Mucosa of descending colon (tissue), 3 donors: ENCODE results near the gene C1RL. TPM values are rescaled to one million over a fixed set of nuclear protein-coding genes. Genes with fewer than 3 reads are reported as not detected.

Experiments used
- ATAC-seq: fragments of 200-7000 bp; cut with Tn5 transposase; one replicate; pipeline ENCODE4 v1.9.1; 2020; ENCODE audit warnings: mild to moderate bottlenecking, moderate library complexity
- DNase-seq, 3 donors: peaks; one replicate each; pipeline ENCODE4 v3.0.0-alpha.2; 2020
- H3K36me3 ChIP-seq: fragments of 200-600 bp; one replicate; pipeline ENCODE4 v1.8.0; 2021; ENCODE audit warnings: low read depth, mild to moderate bottlenecking
- H3K4me1 ChIP-seq: fragments of 200-600 bp; one replicate; pipeline ENCODE4 v1.8.0; 2021; ENCODE audit warnings: low read depth, mild to moderate bottlenecking
- H3K4me3 ChIP-seq: fragments of 200-600 bp; one replicate; pipeline ENCODE4 v1.8.0; 2021; ENCODE audit warnings: mild to moderate bottlenecking
- H3K9me3 ChIP-seq: fragments of 200-600 bp; one replicate; pipeline ENCODE4 v1.8.0; 2021; ENCODE audit warnings: mild to moderate bottlenecking
- intact Hi-C, 2 donors: fragments of 100-400 bp; cut with DNase I in 1 of 2; cut with micrococcal nuclease in 1 of 2; formaldehyde crosslinking; loops; one replicate each; pipeline versions ENCODE4 v1.11.0 to v1.11.1; 2022; cut with DNase I, micrococcal nuclease
- total RNA-seq, 3 donors: library from RNA; stranded (reverse); fragmentation: NEBNext Ultra II Directional in 2 of 3; extraction: Animal tissue kit (Norgen Biotek cat#: 25700) in 2 of 3; gene quantifications; one replicate each; pipeline versions ENCODE4 v1.2.1 to v1.2.4, GENCODE V29; 2021 to 2023
- TF ChIP-seq, protein P1 (sequence below): fragments of 200-600 bp; IDR thresholded peaks from one replicate; pipeline ENCODE4 v1.8.0; 2022; ENCODE audit warnings: antibody characterized with exemption, mild to moderate bottlenecking
- donor health status: DM: no; HTN: no; CAD: no; lungs with moderate emphysema.
- donor health status: DM: no; HTN: no; CAD: no.
- donor health status: DM: no; HTN: yes; CAD: no.

C1RL gene
- total RNA-seq, 3 donors from 2014 or later: 47.5 to 61.4 (median 49.4) TPM

GRCh38 chr12:7154901-7155470, 46.0 kb upstream of the C1RL start:
- Histone ChIP-seq H3K36me3 (no peaks in the 10 kb centered on the region), H3K4me3 (no peak overlapping the region), H3K9me3 (no peaks in the 10 kb centered on the region), H3K4me1 (no peaks in the 10 kb centered on the region)
- ATAC-seq: no peak
- TF ChIP-seq, protein P1, sequence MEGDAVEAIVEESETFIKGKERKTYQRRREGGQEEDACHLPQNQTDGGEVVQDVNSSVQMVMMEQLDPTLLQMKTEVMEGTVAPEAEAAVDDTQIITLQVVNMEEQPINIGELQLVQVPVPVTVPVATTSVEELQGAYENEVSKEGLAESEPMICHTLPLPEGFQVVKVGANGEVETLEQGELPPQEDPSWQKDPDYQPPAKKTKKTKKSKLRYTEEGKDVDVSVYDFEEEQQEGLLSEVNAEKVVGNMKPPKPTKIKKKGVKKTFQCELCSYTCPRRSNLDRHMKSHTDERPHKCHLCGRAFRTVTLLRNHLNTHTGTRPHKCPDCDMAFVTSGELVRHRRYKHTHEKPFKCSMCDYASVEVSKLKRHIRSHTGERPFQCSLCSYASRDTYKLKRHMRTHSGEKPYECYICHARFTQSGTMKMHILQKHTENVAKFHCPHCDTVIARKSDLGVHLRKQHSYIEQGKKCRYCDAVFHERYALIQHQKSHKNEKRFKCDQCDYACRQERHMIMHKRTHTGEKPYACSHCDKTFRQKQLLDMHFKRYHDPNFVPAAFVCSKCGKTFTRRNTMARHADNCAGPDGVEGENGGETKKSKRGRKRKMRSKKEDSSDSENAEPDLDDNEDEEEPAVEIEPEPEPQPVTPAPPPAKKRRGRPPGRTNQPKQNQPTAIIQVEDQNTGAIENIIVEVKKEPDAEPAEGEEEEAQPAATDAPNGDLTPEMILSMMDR: no peak
- intact Hi-C loops: no loop called here
- DNase-seq: no peak

GRCh38 chr12:7154042-7154441, 45.0 kb upstream of the C1RL start:
- TF ChIP-seq, protein P1: no peak
- no peaks in the 10 kb centered on the region for H3K9me3 ChIP-seq
- no peaks in the 10 kb centered on the region for H3K4me1 ChIP-seq
- DNase-seq (no peak), ATAC-seq (no peak)
- intact Hi-C loops: no loop called here
- no peak overlapping the region for H3K4me3 ChIP-seq
- no peaks in the 10 kb centered on the region for H3K36me3 ChIP-seq

GRCh38 chr12:7152818-7153217, 43.8 kb upstream of the C1RL start:
- intact Hi-C loops: no loop called here
- H3K4me3 ChIP-seq: no peak overlapping the region
- TF ChIP-seq, protein P1: no peak
- H3K36me3 ChIP-seq: no peaks in the 10 kb centered on the region
- ATAC-seq: no peak
- DNase-seq: no peak
- no peaks in the 10 kb centered on the region for H3K9me3 ChIP-seq
- no peaks in the 10 kb centered on the region for H3K4me1 ChIP-seq

DNA sequence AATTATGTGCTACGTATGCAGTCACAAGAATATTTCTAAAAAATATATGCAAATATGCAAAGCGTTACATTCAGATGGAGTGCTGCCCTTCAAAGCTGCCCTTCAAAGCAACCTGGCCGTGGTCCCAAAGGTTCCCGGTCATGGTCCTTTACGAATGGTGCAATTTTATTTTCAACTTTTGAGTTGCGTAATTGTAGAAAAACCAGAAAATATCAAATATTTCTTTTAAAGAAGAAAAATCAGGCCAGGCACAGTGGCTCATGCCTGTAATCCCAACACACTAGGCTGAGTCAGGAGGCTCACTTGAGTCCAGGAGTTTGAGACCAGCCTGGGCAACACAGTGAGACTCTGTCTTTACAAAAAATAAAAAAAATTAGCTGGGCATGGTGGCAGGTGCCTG, 42.5 kb upstream of the C1RL start:
- H3K36me3 ChIP-seq: no peaks in the 10 kb centered on the region
- no peaks in the 10 kb centered on the region for H3K4me1 ChIP-seq
- no peak for ATAC-seq
- intact Hi-C loops: no loop called here
- no peak for DNase-seq
- no peak overlapping the region for H3K4me3 ChIP-seq
- H3K9me3 ChIP-seq: no peaks in the 10 kb centered on the region
- TF ChIP-seq, protein P1: no peak

DNA sequence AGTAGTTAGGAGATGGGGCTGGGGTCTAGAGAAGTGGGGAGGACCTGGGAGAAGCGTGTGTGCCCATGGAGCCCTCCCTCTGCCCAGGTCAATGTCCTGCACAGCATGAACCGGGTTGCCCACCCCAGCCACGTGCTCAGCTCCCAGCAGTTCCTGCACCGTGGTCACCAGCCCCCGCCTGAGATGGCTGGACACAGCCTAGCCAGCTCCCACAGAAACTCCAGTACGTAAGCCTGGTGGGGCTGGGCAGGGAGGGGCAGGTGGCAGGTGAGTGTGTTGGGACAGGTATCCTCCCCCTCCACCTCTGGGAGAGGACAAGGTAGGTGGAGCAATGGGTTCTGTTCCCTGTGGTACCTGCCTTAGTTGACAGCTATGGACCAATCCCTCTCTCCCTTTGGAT, 41.8 kb upstream of the C1RL start:
- intact Hi-C loops: no loop called here
- TF ChIP-seq, protein P1: no peak
- ATAC-seq (no peak), DNase-seq (no peak)
- no peak overlapping the region for H3K4me3 ChIP-seq
- H3K4me1 ChIP-seq: no peaks in the 10 kb centered on the region
- no peaks in the 10 kb centered on the region for H3K9me3 ChIP-seq
- H3K36me3 ChIP-seq: no peaks in the 10 kb centered on the region

DNA sequence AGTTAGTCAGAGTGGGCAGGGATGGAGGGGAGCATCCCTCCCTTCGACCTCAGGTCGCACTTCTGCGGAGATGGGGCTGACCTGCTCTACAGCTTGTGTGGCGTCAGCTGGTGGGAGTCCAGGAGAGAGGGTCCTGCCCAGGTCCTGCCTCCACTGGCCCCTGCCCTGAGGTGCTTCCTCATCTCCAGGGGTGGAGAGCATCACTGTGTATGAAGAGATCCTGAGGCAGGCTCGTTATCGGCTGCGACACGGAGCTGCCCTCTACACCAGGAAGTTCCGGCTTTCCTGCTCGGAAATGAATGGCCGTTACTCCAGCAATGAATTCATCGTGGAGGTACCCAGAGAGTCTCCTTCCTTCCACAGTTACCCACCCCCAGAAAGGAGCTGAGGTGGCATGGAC, 41.3 kb upstream of the C1RL start:
- intact Hi-C loops: no loop called here
- no peaks in the 10 kb centered on the region for H3K36me3 ChIP-seq
- TF ChIP-seq, protein P1: no peak
- ATAC-seq: no peak
- DNase-seq: no peak
- no peak overlapping the region for H3K4me3 ChIP-seq
- no peaks in the 10 kb centered on the region for H3K4me1 ChIP-seq
- H3K9me3 ChIP-seq: no peaks in the 10 kb centered on the region
